OCI-LY7 (cell line): ENCODE results near the gene SRRM1.

ENCODE experiments used
- CTCF ChIP-seq: fragments of 200-600 bp; sonication (generic); conservative IDR thresholded peaks from 2 replicates; pipeline ENCODE4 v1.5.1; 2014; ENCODE audit warnings: mild to moderate bottlenecking, antibody characterized with exemption, low read length, moderate library complexity, mixed read lengths
- EZH2phosphoT487 ChIP-seq: fragments of 200-600 bp; sonication (generic); IDR thresholded peaks from 2 replicates; pipeline ENCODE4 v1.6.1; 2018; ENCODE audit warnings: low read depth, borderline replicate concordance, mild to moderate bottlenecking, mixed run types, antibody characterized with exemption, low read length, moderate library complexity, mixed read lengths

- TF ChIP-seq CTCF (peak; percentile 95), EZH2phosphoT487 (no peak)
Observed at GRCh38 chr1:24688621-24689195, 45.6 kb downstream of the SRRM1 start.
